GM12891 (cell line): ENCODE data around the gene CEP57L1.

Source experiments
- POLR2A ChIP-seq: IDR thresholded peaks from 2 replicates; pipeline ENCODE4 v1.6.1; 2011; ENCODE audit warnings: low read depth, low read length, control low read depth
- POLR2AphosphoS5 ChIP-seq: IDR thresholded peaks from 2 replicates; pipeline ENCODE4 v1.6.1; 2011; ENCODE audit warnings: low read depth, low read length, control low read depth
- SPI1 ChIP-seq: IDR thresholded peaks from 2 replicates; pipeline ENCODE4 v1.6.1; 2011; ENCODE audit warnings: low read depth, low read length, control low read depth
- TAF1 ChIP-seq: IDR thresholded peaks from 2 replicates; pipeline ENCODE4 v1.6.1; 2011; ENCODE audit warnings: low read depth, low read length, control low read depth

DNA sequence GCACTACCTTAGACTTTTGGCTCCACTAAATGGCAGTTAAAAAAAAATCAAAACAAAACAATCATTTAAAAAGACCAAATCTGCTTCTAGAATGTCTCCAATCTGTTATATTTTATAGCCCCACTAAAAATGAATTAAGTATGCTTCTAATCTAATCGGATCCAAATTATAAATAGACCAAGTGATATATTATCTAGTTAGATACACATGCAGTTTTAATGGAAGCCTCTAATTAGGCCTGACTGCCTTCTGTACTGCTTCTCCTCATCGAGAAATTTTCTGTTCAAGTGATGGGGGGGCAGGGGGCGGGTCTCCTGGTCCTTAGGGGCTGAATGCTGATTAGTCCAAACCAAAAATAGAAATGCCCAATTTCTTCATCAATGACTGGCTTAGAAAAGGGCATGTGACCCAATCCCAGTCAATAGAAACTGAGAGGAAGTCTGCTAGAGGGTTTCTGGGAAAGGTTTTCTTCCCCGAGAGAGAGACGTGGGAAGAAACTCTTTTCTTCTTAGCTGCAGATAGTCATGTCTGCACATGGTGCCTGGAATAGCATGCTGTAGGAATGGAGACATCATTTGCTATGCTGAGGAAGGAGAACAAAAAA, 7.5 kb upstream of the CEP57L1 start:
- TF ChIP-seq SPI1 (no peak), POLR2A (no peak), TAF1 (no peak), POLR2AphosphoS5 (no peak)
